Activated T-cell treated with anti-CD3 and anti-CD28 coated beads, Interleukin-2, amount 50 U/mL, for 72 hours (primary cell): ENCODE measurements around the gene TLX3. TPM values are rescaled to one million over a fixed set of nuclear protein-coding genes. Genes with fewer than 3 reads are reported as not detected.
A peak's percentile ranks its signal among the peaks of the same experiment; 100 is the strongest.

Experiments
- ATAC-seq, 2 donors: fragments of 150-1000 bp; cut with Tn5 transposase; replicated peaks in 1 of 2; 2 replicates each; pipeline ENCODE4 v1.10.0; 2021; ENCODE audit warnings: moderate library complexity in 2 of 2, mild to moderate bottlenecking in 1 of 2
- DNase-seq, 2 donors: peaks; one replicate each; pipeline ENCODE4 v3.0.0; 2021 to 2022; ENCODE audit warnings: mixed read lengths in 1 of 2
- H3K27ac Mint-ChIP-seq: one replicate; pipeline ENCODE4 v1.8.0; 2022; ENCODE audit warnings: mild to moderate bottlenecking, moderate library complexity, mixed read lengths
- H3K27me3 Mint-ChIP-seq: one replicate; pipeline ENCODE4 v1.8.0; 2022; ENCODE audit warnings: low read depth, mixed read lengths
- H3K36me3 Mint-ChIP-seq, 2 donors: one replicate each; pipeline ENCODE4 v1.8.0; 2022; ENCODE audit warnings: mixed read lengths in 2 of 2, mild to moderate bottlenecking in 1 of 2; ENCODE audit not compliant: insufficient read depth in 2 of 2
- H3K4me1 Mint-ChIP-seq: one replicate; pipeline ENCODE4 v1.8.0; 2022; ENCODE audit warnings: low read depth, mixed read lengths
- H3K4me3 Mint-ChIP-seq, 2 donors: one replicate each; pipeline ENCODE4 v1.8.0; 2022; ENCODE audit warnings: mild to moderate bottlenecking in 2 of 2, mixed read lengths in 2 of 2, moderate library complexity in 2 of 2
- H3K9me3 Mint-ChIP-seq, 2 donors: one replicate each; pipeline ENCODE4 v1.8.0; 2022; ENCODE audit warnings: mixed read lengths in 2 of 2
- total RNA-seq, 2 donors: library from RNA; stranded (reverse); gene quantifications; one replicate each; pipeline ENCODE4 v1.2.3, GENCODE V29; 2022

TLX3 gene
- total RNA-seq, 2 donors from 2014 or later = not detected

- ATAC-seq (no peak), DNase-seq (peak; percentile 36 to 54)
- Mint-ChIP-seq H3K9me3 (no peaks in the 10 kb centered on the region), H3K36me3 (peaks cover 1 to 5% of the 10 kb centered on the region in 2 donors), H3K4me3 (peak overlapping the region; percentile 78 to 79), H3K27me3 (peaks cover 64% of the 10 kb centered on the region), H3K4me1 (peaks cover 25% of the 10 kb centered on the region), H3K27ac (peak overlapping the region; percentile 85)
Observed at GRCh38 chr5:171310212-171310818, 1.3 kb downstream of the TLX3 start.

GRCh38 chr5:171310819-171311321 lies 1.8 kb downstream of the TLX3 start:
- H3K27ac Mint-ChIP-seq = peak overlapping the region; percentile 85
- no peak for DNase-seq
- peaks cover 61% of the 10 kb centered on the region for H3K27me3 Mint-ChIP-seq
- peaks cover 1 to 5% of the 10 kb centered on the region in 2 donors for H3K36me3 Mint-ChIP-seq
- ATAC-seq = no peak
- peak overlapping the region; percentile 78 to 79 for H3K4me3 Mint-ChIP-seq
- peaks cover 27% of the 10 kb centered on the region for H3K4me1 Mint-ChIP-seq
- no peaks in the 10 kb centered on the region for H3K9me3 Mint-ChIP-seq

- ATAC-seq = peak; percentile 28 to 30
- no peak overlapping the region for H3K4me3 Mint-ChIP-seq
Observed at GRCh38 chr5:171311322-171312077, 2.5 kb downstream of the TLX3 start.

GRCh38 chr5:171312129-171312974 lies 3.3 kb downstream of the TLX3 start:
- Mint-ChIP-seq H3K4me3 (peak overlapping the region; percentile 74 to 81), H3K9me3 (no peaks in the 10 kb centered on the region), H3K27ac (peak overlapping the region; percentile 63), H3K4me1 (peaks cover 31% of the 10 kb centered on the region), H3K36me3 (peaks cover 1 to 5% of the 10 kb centered on the region in 2 donors), H3K27me3 (peaks cover 61% of the 10 kb centered on the region)
- DNase-seq (peak; percentile 10 to 13), ATAC-seq (peak in 1 of 2 donors; percentile 14)

More at GRCh38 chr5:171311322-171312077, 2.5 kb downstream of the TLX3 start:
- H3K36me3 Mint-ChIP-seq = peaks cover 1 to 5% of the 10 kb centered on the region in 2 donors
- peaks cover 31% of the 10 kb centered on the region for H3K4me1 Mint-ChIP-seq
- no peak overlapping the region for H3K27ac Mint-ChIP-seq
- no peaks in the 10 kb centered on the region for H3K9me3 Mint-ChIP-seq
- H3K27me3 Mint-ChIP-seq = peaks cover 61% of the 10 kb centered on the region
- peak; percentile 12 to 22 for DNase-seq

- DNase-seq = peak in 1 of 2 donors; percentile 13
- Mint-ChIP-seq H3K27me3 (peaks cover 65% of the 10 kb centered on the region), H3K4me3 (peak overlapping the region; percentile 74 to 76), H3K27ac (no peak overlapping the region), H3K4me1 (peaks cover 31% of the 10 kb centered on the region), H3K36me3 (peaks cover 1 to 4% of the 10 kb centered on the region in 2 donors), H3K9me3 (no peaks in the 10 kb centered on the region)
- no peak for ATAC-seq
Observed at GRCh38 chr5:171313481-171314206, 4.6 kb downstream of the TLX3 start.

- Mint-ChIP-seq H3K27ac (no peak overlapping the region), H3K27me3 (peaks cover 72% of the 10 kb centered on the region), H3K4me1 (peaks cover 31% of the 10 kb centered on the region), H3K9me3 (no peaks in the 10 kb centered on the region), H3K36me3 (peaks cover 1 to 4% of the 10 kb centered on the region in 2 donors), H3K4me3 (peak overlapping the region in 1 of 2 donors; percentile 25)
- DNase-seq = peak in 1 of 2 donors; percentile 7
- ATAC-seq = no peak
Observed at GRCh38 chr5:171314728-171315385, 5.8 kb downstream of the TLX3 start.

- Mint-ChIP-seq H3K36me3 (peaks cover 1 to 4% of the 10 kb centered on the region in 2 donors), H3K4me3 (peak overlapping the region; percentile 25 to 50)
Observed at GRCh38 chr5:171315386-171315891, 6.4 kb downstream of the TLX3 start.

GRCh38 chr5:171315925-171316257 lies 6.8 kb downstream of the TLX3 start:
- H3K4me1 Mint-ChIP-seq = peaks cover 21% of the 10 kb centered on the region
- no peak for ATAC-seq
- peak overlapping the region; percentile 47 to 50 for H3K4me3 Mint-ChIP-seq
- DNase-seq = no peak
- no peaks in the 10 kb centered on the region for H3K9me3 Mint-ChIP-seq
- peaks cover 1 to 4% of the 10 kb centered on the region in 2 donors for H3K36me3 Mint-ChIP-seq
- H3K27me3 Mint-ChIP-seq = peaks cover 73% of the 10 kb centered on the region
- H3K27ac Mint-ChIP-seq = no peak overlapping the region

More at GRCh38 chr5:171315386-171315891, 6.4 kb downstream of the TLX3 start:
- Mint-ChIP-seq H3K9me3 (no peaks in the 10 kb centered on the region), H3K27me3 (peaks cover 73% of the 10 kb centered on the region), H3K4me1 (peaks cover 26% of the 10 kb centered on the region), H3K27ac (no peak overlapping the region)
- no peak for ATAC-seq
- no peak for DNase-seq

GRCh38 chr5:171316258-171317121 lies 7.4 kb downstream of the TLX3 start:
- DNase-seq (no peak), ATAC-seq (no peak)
- Mint-ChIP-seq H3K36me3 (peaks cover 1 to 4% of the 10 kb centered on the region in 2 donors), H3K4me1 (peaks cover 21% of the 10 kb centered on the region), H3K9me3 (no peaks in the 10 kb centered on the region), H3K27me3 (peaks cover 78% of the 10 kb centered on the region), H3K4me3 (peak overlapping the region; percentile 47 to 50), H3K27ac (no peak overlapping the region)

GRCh38 chr5:171317230-171317629 lies 8.2 kb downstream of the TLX3 start:
- DNase-seq (no peak), ATAC-seq (no peak)
- Mint-ChIP-seq H3K27ac (no peak overlapping the region), H3K36me3 (peaks cover 1 to 4% of the 10 kb centered on the region in 2 donors), H3K27me3 (peaks cover 86% of the 10 kb centered on the region), H3K9me3 (no peaks in the 10 kb centered on the region), H3K4me1 (peaks cover 21% of the 10 kb centered on the region), H3K4me3 (no peak overlapping the region)

- peaks cover 14% of the 10 kb centered on the region for H3K4me1 Mint-ChIP-seq
- peaks cover 86% of the 10 kb centered on the region for H3K27me3 Mint-ChIP-seq
- DNase-seq = no peak
- no peak overlapping the region for H3K4me3 Mint-ChIP-seq
- ATAC-seq = no peak
- no peak overlapping the region for H3K27ac Mint-ChIP-seq
- H3K36me3 Mint-ChIP-seq = peaks cover 0 to 2% of the 10 kb centered on the region in 2 donors
- no peaks in the 10 kb centered on the region for H3K9me3 Mint-ChIP-seq
Observed at GRCh38 chr5:171318026-171318425, 9.0 kb downstream of the TLX3 start.
